H1 (cell line): Measurements from ENCODE around the gene AVPI1. TPM values are rescaled to one million over a fixed set of nuclear protein-coding genes. Genes with fewer than 3 reads are reported as not detected.

Experiments used
- CTBP2 ChIP-seq: IDR thresholded peaks from 2 replicates; pipeline ENCODE4 v1.7.0; 2011; ENCODE audit warnings: borderline replicate concordance, mild to moderate bottlenecking, moderate library complexity, mixed read lengths, low read length; ENCODE audit not compliant: insufficient read depth, insufficient read length
- GTF2F1 ChIP-seq: IDR thresholded peaks from 2 replicates; pipeline ENCODE4 v1.6.1; 2012; ENCODE audit warnings: low read depth, low read length, improper control_type of control experiment, borderline replicate concordance
- HDAC2 ChIP-seq, 2 experiments: fragments of 300-600 bp in 1 of 2; sonication (generic) in 1 of 2; IDR thresholded peaks; 2 replicates each; pipeline ENCODE4 v1.6.1; 2011 to 2012; ENCODE audit warnings: low read depth in 2 of 2, low read length in 2 of 2, mild to moderate bottlenecking in 2 of 2, moderate library complexity in 2 of 2, borderline replicate concordance in 1 of 2, inconsistent platforms in 1 of 2
- POLR2AphosphoS5 ChIP-seq: IDR thresholded peaks from 2 replicates; pipeline ENCODE4 v1.6.1; 2011; ENCODE audit warnings: low read depth, low read length
- RBBP5 ChIP-seq: IDR thresholded peaks from 2 replicates; pipeline ENCODE4 v1.7.1; 2012; ENCODE audit warnings: low read depth, mild to moderate bottlenecking, inconsistent platforms, low read length, moderate library complexity, borderline replicate concordance
- SIX5 ChIP-seq: IDR thresholded peaks from 2 replicates; pipeline ENCODE4 v1.6.1; 2011; ENCODE audit warnings: mild to moderate bottlenecking, low read depth, low read length
- SUZ12 ChIP-seq: fragments of 200-600 bp; sonication (generic); IDR thresholded peaks from 2 replicates; pipeline ENCODE4 v1.6.1; 2012; ENCODE audit warnings: mild to moderate bottlenecking, inconsistent platforms, low read length, moderate library complexity, mixed read lengths
- TAF1 ChIP-seq: IDR thresholded peaks from 2 replicates; pipeline ENCODE4 v1.6.1; 2011; ENCODE audit warnings: mild to moderate bottlenecking, low read depth, low read length
- polyA plus RNA-seq, 7 experiments: library from polyadenylated mRNA; depleted of rRNA in 3 of 7; stranded (reverse) in 5 of 7; unstranded in 2 of 7; fragments of >200 nt in 5 of 7; fragments of 200-250 nt in 2 of 7; gene quantifications; 1 replicate in 5 of 7; 2 replicates in 1 of 7; 4 replicates in 1 of 7; pipeline versions ENCODE4 v1.2.1 to v1.2.3, GENCODE V29; 2011 to 2013; ENCODE audit warnings: missing spikeins in 2 of 7, mixed read lengths in 2 of 7
- total RNA-seq: library from RNA; stranded (reverse); fragmentation: NEBNext Ultra II Directional; extraction: Animal tissue kit (Norgen Biotek cat#: 25700); gene quantifications from 2 replicates; pipeline ENCODE4 v1.2.1, GENCODE V29; 2021

The AVPI1 gene
- total and polyA plus RNA-seq, 2 of the 8 experiments (the other 6 are each of a cell fraction or from before 2014, with no cell fraction given), result 9.0 to 13.5 TPM

DNA sequence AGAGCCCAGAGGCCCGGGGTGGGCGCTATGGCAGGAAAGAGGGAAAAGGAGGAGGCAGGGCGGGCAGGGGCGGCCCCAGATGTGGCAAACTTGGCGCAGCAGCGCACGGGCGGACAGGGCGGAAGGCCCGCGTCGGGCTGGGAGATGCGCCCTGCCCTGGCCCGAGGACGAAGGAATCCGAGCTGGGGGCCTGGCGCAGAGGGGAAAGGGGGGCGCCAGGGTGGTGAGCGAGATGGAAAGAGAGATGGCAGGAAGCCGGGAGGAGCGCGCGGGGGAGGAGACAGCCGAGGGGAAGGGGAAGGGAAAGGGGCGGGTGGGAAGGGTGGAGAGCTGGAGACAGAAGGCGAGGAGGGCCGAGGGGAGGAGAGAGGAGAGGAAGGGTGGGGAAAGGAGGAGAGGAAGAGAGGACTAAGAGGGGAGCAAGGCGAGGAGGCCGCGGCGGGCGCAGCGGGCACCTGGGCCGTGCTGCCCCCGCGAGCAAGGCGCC, 26.3 kb upstream of the AVPI1 start, which contains the start of gene MARVELD1 (continued):
- TF ChIP-seq HDAC2 (IDR thresholded peaks at IDR 0.05; ENCODE audit: borderline replicate concordance in 1 of 2, low read depth in 2 of 2, low read length in 2 of 2) (0 out of 4 replicates have a peak, but pooled peaks of 1 of the 2 experiments have one; percentile 14), TAF1 (peak; percentile 31; the same call in 1 of the 2 replicates), GTF2F1 (no peak), CTBP2 (peak; percentile 49), RBBP5 (peak; percentile 28; the same call in 1 of the 2 replicates), SIX5 (no peak), POLR2AphosphoS5 (peak; percentile 59; the same call in 1 of the 2 replicates), SUZ12 (no peak)
